22Rv1 (cell line): ENCODE measurements around the gene NDUFB4.

Experiments
- CTCF ChIP-seq: fragments of 450-650 bp; IDR thresholded peaks from 2 replicates; pipeline ENCODE4 v1.5.1; 2017; ENCODE audit warnings: mild to moderate bottlenecking
- ZFX ChIP-seq: fragments of 450-650 bp; IDR thresholded peaks from 2 replicates; pipeline ENCODE4 v1.6.1; 2017; ENCODE audit warnings: antibody characterized with exemption, borderline replicate concordance

GRCh38 chr3:120595788-120596115 lies 384 bp upstream of the NDUFB4 start:
- TF ChIP-seq CTCF (no peak), ZFX (no peak)
